Neutrophil (primary cell): ENCODE results near the gene MARS1.

ENCODE experiments used
- H3K27ac ChIP-seq: fragments of 200-600 bp; sonication (generic); 2 replicates; pipeline ENCODE4 v1.5.1; 2016; ENCODE audit warnings: mild to moderate bottlenecking, moderate library complexity
- H3K27me3 ChIP-seq: fragments of 200-600 bp; sonication (generic); 2 replicates; pipeline ENCODE4 v1.6.0; 2016; ENCODE audit warnings: mild to moderate bottlenecking
- H3K36me3 ChIP-seq: fragments of 200-600 bp; sonication (generic); 2 replicates; pipeline ENCODE4 v1.5.1; 2017
- H3K4me1 ChIP-seq, 2 experiments: fragments of 200-600 bp in 1 of 2; sonication (generic) in 1 of 2; 1 replicate in 1 of 2; 2 replicates in 1 of 2; pipeline versions ENCODE4 v1.5.1 to v1.6.1; 2013 to 2016; ENCODE audit warnings: low read depth in 1 of 2, low read length in 1 of 2, mild to moderate bottlenecking in 1 of 2, moderate library complexity in 1 of 2; ENCODE audit not compliant: control insufficient read depth in 1 of 2, insufficient read depth in 1 of 2
- H3K4me3 ChIP-seq, 2 experiments: fragments of 200-600 bp in 1 of 2; sonication (generic) in 1 of 2; 1 replicate in 1 of 2; 2 replicates in 1 of 2; pipeline ENCODE4 v1.5.1; 2013 to 2016; ENCODE audit warnings: low read depth in 1 of 2, low read length in 1 of 2, mild to moderate bottlenecking in 1 of 2, moderate library complexity in 1 of 2
- H3K9me3 ChIP-seq: fragments of 200-600 bp; sonication (generic); 2 replicates; pipeline ENCODE4 v1.5.1; 2016
- TF ChIP-seq, protein P1 (sequence below): fragments of 200-600 bp; sonication (generic); IDR thresholded peaks from 2 replicates; pipeline ENCODE4 v1.5.1; 2016; ENCODE audit warnings: antibody characterized with exemption

Gene MARS1

DNA sequence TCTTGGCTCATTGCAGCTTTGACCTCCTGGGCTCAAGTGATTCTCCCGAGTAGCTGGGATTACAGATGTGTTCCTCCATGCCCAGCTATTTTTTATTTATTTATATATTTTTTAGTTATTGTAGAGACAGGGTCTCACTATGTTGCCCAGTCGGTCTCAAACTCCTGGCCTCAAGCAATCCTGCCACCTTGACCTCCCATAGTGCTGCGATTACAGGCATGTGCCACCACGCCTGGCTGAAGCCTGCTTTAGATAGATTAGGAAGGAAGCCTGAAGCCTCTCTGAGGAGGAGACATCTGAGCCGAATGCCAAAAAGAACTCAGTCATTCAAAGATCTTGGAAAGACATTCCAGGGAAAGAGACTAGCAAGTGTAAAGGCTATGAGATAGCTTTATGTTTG lies 43.1 kb upstream of the MARS1 start:
- no peaks in the 10 kb centered on the region for H3K27me3 ChIP-seq
- TF ChIP-seq, protein P1, sequence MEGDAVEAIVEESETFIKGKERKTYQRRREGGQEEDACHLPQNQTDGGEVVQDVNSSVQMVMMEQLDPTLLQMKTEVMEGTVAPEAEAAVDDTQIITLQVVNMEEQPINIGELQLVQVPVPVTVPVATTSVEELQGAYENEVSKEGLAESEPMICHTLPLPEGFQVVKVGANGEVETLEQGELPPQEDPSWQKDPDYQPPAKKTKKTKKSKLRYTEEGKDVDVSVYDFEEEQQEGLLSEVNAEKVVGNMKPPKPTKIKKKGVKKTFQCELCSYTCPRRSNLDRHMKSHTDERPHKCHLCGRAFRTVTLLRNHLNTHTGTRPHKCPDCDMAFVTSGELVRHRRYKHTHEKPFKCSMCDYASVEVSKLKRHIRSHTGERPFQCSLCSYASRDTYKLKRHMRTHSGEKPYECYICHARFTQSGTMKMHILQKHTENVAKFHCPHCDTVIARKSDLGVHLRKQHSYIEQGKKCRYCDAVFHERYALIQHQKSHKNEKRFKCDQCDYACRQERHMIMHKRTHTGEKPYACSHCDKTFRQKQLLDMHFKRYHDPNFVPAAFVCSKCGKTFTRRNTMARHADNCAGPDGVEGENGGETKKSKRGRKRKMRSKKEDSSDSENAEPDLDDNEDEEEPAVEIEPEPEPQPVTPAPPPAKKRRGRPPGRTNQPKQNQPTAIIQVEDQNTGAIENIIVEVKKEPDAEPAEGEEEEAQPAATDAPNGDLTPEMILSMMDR = no peak
- peaks cover 13 to 17% of the 10 kb centered on the region in 2 experiments for H3K4me1 ChIP-seq
- H3K36me3 ChIP-seq = no peaks in the 10 kb centered on the region
- no peak overlapping the region for H3K27ac ChIP-seq
- no peak overlapping the region for H3K4me3 ChIP-seq
- H3K9me3 ChIP-seq = no peaks in the 10 kb centered on the region

DNA sequence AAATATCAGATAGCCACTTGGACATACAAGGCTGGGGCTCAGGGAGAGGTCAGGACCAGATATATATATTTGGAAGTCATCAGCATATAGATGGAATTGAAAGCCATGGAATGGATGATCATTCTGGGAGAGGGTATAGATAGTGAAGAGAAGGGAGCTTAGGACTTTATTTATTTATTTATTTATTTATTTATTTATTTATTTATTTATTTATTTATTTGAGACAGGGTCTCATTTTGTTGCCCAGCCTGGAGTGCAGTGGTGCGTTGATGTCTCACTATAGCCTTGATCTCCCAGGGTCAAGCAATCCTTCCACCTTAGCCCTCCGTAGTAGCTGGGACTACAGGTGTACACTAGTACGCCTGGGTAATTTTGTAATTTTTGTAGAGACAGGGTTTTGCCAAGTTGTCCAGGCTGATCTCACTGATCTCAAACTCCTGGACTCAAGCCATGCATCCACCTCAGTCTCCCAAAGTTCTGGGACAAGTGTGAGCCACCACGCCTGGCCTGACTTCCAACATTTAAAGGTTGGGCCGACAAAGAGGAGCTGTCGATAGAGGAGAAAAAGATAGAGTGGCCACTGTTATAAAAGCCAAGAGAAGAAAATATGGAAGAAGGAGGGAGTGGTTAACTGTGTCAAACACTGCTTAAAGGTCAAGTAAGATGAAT lies 41.4 kb upstream of the MARS1 start:
- H3K27me3 ChIP-seq = no peaks in the 10 kb centered on the region
- H3K4me1 ChIP-seq = peaks cover 0 to 4% of the 10 kb centered on the region in 2 experiments

DNA sequence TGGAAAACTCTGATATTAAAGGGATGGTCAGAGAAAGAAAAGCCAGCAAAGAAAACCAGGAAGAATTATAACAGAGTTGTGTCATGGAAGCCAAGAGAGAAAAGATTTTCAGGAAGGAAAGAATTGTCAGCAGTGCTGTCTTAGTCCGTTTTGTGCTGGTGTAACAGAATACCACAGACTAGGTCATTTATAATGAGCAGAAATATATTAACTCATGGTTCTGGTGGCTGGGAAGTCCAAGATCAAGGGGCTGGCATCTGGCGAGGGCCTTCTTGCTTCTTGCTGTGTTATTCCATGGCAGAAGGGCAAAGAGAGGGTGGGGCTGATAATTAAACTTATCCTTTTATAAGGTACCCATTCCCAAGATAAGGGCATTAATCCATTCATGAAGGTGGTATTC lies 39.2 kb upstream of the MARS1 start:
- H3K9me3 ChIP-seq = no peaks in the 10 kb centered on the region
- peaks cover 0 to 9% of the 10 kb centered on the region in 2 experiments for H3K4me1 ChIP-seq
- H3K4me3 ChIP-seq = no peak overlapping the region
- no peak overlapping the region for H3K27ac ChIP-seq
- no peaks in the 10 kb centered on the region for H3K36me3 ChIP-seq
- H3K27me3 ChIP-seq = no peaks in the 10 kb centered on the region
- TF ChIP-seq, protein P1 = no peak

More for the DNA sequence above, 41.4 kb upstream of the MARS1 start:
- Histone ChIP-seq H3K4me3 (no peak overlapping the region), H3K9me3 (no peaks in the 10 kb centered on the region), H3K36me3 (no peaks in the 10 kb centered on the region), H3K27ac (no peak overlapping the region)
- TF ChIP-seq, protein P1 = no peak

DNA sequence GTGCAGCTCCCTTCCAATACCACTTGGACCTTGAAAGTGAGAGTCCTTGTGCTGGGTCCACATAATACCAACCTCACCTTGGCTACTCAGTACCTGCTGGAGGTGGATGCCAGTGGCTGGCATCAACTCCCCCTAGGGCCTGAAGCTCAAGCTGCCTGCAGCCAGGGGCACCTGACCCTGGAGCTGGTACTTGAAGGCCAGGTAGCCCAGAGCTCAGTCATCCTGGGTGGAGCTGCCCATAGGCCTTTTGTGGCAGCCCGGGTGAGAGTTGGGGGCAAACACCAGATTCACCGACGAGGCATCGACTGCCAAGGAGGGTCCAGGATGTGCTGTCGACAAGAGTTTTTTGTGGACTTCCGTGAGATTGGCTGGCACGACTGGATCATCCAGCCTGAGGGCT lies 38.5 kb upstream of the MARS1 start:
- peaks cover 0 to 9% of the 10 kb centered on the region in 2 experiments for H3K4me1 ChIP-seq
- no peaks in the 10 kb centered on the region for H3K36me3 ChIP-seq
- no peak overlapping the region for H3K27ac ChIP-seq
- H3K9me3 ChIP-seq = no peaks in the 10 kb centered on the region
- no peak overlapping the region for H3K4me3 ChIP-seq
- TF ChIP-seq, protein P1 = no peak
- no peaks in the 10 kb centered on the region for H3K27me3 ChIP-seq

DNA sequence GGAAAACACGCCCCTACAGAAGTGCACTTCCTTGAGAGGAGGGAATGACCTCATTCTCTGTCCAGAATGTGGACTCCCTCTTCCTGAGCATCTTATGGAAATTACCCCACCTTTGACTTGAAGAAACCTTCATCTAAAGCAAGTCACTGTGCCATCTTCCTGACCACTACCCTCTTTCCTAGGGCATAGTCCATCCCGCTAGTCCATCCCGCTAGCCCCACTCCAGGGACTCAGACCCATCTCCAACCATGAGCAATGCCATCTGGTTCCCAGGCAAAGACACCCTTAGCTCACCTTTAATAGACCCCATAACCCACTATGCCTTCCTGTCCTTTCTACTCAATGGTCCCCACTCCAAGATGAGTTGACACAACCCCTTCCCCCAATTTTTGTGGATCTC lies 37.8 kb upstream of the MARS1 start:
- H3K4me3 ChIP-seq = no peak overlapping the region
- H3K9me3 ChIP-seq = no peaks in the 10 kb centered on the region
- peaks cover 4 to 9% of the 10 kb centered on the region in 2 experiments for H3K4me1 ChIP-seq
- no peaks in the 10 kb centered on the region for H3K36me3 ChIP-seq
- TF ChIP-seq, protein P1 = no peak
- no peak overlapping the region for H3K27ac ChIP-seq
- no peaks in the 10 kb centered on the region for H3K27me3 ChIP-seq
